Loucy (cell line): ENCODE data around the gene ITIH3.

Experiments used
- H2AFZ ChIP-seq: fragments of 200-600 bp; sonication (generic); 2 replicates; pipeline ENCODE4 v1.6.0; 2016; ENCODE audit warnings: antibody characterized with exemption, mild to moderate bottlenecking, low read length, moderate library complexity
- H3F3A ChIP-seq: fragments of 200-600 bp; 2 replicates; pipeline ENCODE4 v1.6.0; 2016; ENCODE audit warnings: antibody characterized with exemption, low read depth, mild to moderate bottlenecking
- H3K27me3 ChIP-seq: fragments of 200-600 bp; sonication (generic); 2 replicates; pipeline ENCODE4 v1.6.1; 2014; ENCODE audit warnings: low read length, mild to moderate bottlenecking; ENCODE audit not compliant: insufficient read depth, poor library complexity, severe bottlenecking
- H3K36me3 ChIP-seq: fragments of 200-600 bp; sonication (generic); 2 replicates; pipeline ENCODE4 v1.6.1; 2016; ENCODE audit warnings: low read length; ENCODE audit not compliant: insufficient read depth
- H3K4me1 ChIP-seq: fragments of 200-600 bp; sonication (generic); 2 replicates; pipeline ENCODE4 v1.5.1; 2014; ENCODE audit warnings: low read length, mild to moderate bottlenecking; ENCODE audit not compliant: insufficient read depth, poor library complexity, severe bottlenecking
- H3K4me2 ChIP-seq: fragments of 200-600 bp; sonication (generic); 2 replicates; pipeline ENCODE4 v1.6.0; 2014; ENCODE audit warnings: antibody characterized with exemption, low read length, low read depth, mild to moderate bottlenecking; ENCODE audit not compliant: poor library complexity, severe bottlenecking
- H3K4me3 ChIP-seq: fragments of 200-600 bp; sonication (generic); 2 replicates; pipeline ENCODE4 v1.5.1; 2014; ENCODE audit warnings: low read length, mild to moderate bottlenecking, mixed read lengths; ENCODE audit not compliant: poor library complexity, severe bottlenecking
- H3K79me2 ChIP-seq: fragments of 200-600 bp; sonication (generic); 2 replicates; pipeline ENCODE4 v1.6.1; 2014; ENCODE audit warnings: low read length; ENCODE audit not compliant: insufficient read depth
- H3K9ac ChIP-seq: fragments of 200-600 bp; sonication (generic); 2 replicates; pipeline ENCODE4 v1.6.0; 2014; ENCODE audit warnings: mild to moderate bottlenecking, low read depth, low read length, moderate library complexity; ENCODE audit not compliant: poor library complexity, severe bottlenecking
- H3K9me2 ChIP-seq: fragments of 200-600 bp; sonication (generic); replicated peaks from 2 replicates; pipeline ENCODE4 v1.6.1; 2016; ENCODE audit warnings: low read depth, low read length, mixed read lengths
- H3K9me3 ChIP-seq: fragments of 200-600 bp; sonication (generic); 2 replicates; pipeline ENCODE4 v1.6.1; 2014; ENCODE audit warnings: mild to moderate bottlenecking, antibody characterized with exemption, low read length, low read depth; ENCODE audit not compliant: insufficient read depth
- H4K20me1 ChIP-seq: fragments of 200-600 bp; sonication (generic); 2 replicates; pipeline ENCODE4 v1.6.0; 2014; ENCODE audit warnings: antibody characterized with exemption, low read length, mild to moderate bottlenecking; ENCODE audit not compliant: insufficient read depth, poor library complexity, severe bottlenecking
- CTCF ChIP-seq: fragments of 200-600 bp; sonication (generic); conservative IDR thresholded peaks from 2 replicates; pipeline ENCODE4 v1.5.1; 2014; ENCODE audit warnings: mild to moderate bottlenecking, antibody characterized with exemption, low read length
- EZH2phosphoT487 ChIP-seq: fragments of 200-600 bp; IDR thresholded peaks from 2 replicates; pipeline ENCODE4 v1.6.1; 2018; ENCODE audit warnings: antibody characterized with exemption, mild to moderate bottlenecking, moderate library complexity, borderline replicate concordance

The ITIH3 gene

GRCh38 chr3:52857133-52857532, 62.5 kb downstream of the ITIH3 start:
- TF ChIP-seq CTCF (no peak), EZH2phosphoT487 (no peak)
- H3K4me2 ChIP-seq = no peak overlapping the region
- H4K20me1 ChIP-seq = no peaks in the 10 kb centered on the region
- no peaks in the 10 kb centered on the region for H3K4me1 ChIP-seq
- H3K27me3 ChIP-seq = no peaks in the 10 kb centered on the region
- no peaks in the 10 kb centered on the region for H3K79me2 ChIP-seq
- H3K4me3 ChIP-seq = no peak overlapping the region
- peaks cover 8% of the 10 kb centered on the region; the same call in 1 of the 2 replicates for H3K36me3 ChIP-seq
- H2AFZ ChIP-seq = no peak overlapping the region
- no peak overlapping the region for H3K9ac ChIP-seq
- H3F3A ChIP-seq = no peaks in the 10 kb centered on the region
- no peaks in the 10 kb centered on the region for H3K9me2 ChIP-seq
- no peaks in the 10 kb centered on the region for H3K9me3 ChIP-seq

GRCh38 chr3:52857864-52858263, 63.3 kb downstream of the ITIH3 start:
- H3K36me3 ChIP-seq = peaks cover 4% of the 10 kb centered on the region; the same call in 1 of the 2 replicates
- H3K9me2 ChIP-seq = no peaks in the 10 kb centered on the region
- TF ChIP-seq CTCF (no peak), EZH2phosphoT487 (no peak)
- no peak overlapping the region for H3K4me3 ChIP-seq
- H3K9me3 ChIP-seq = no peaks in the 10 kb centered on the region
- H3K79me2 ChIP-seq = no peaks in the 10 kb centered on the region
- H3K4me2 ChIP-seq = no peak overlapping the region
- no peak overlapping the region for H2AFZ ChIP-seq
- no peak overlapping the region for H3K9ac ChIP-seq
- no peaks in the 10 kb centered on the region for H3K4me1 ChIP-seq
- no peaks in the 10 kb centered on the region for H4K20me1 ChIP-seq
- no peaks in the 10 kb centered on the region for H3F3A ChIP-seq
- no peaks in the 10 kb centered on the region for H3K27me3 ChIP-seq
